Measurements from ENCODE around the gene CFAP68. TPM values are rescaled to one million over a fixed set of nuclear protein-coding genes. Genes with fewer than 3 reads are reported as not detected.

Gene CFAP68
- total and polyA plus RNA-seq, 2 of the 8 experiments (the other 6 are each of a cell fraction or from before 2014, with no cell fraction given) = 21.4 to 43.1 TPM

DNA sequence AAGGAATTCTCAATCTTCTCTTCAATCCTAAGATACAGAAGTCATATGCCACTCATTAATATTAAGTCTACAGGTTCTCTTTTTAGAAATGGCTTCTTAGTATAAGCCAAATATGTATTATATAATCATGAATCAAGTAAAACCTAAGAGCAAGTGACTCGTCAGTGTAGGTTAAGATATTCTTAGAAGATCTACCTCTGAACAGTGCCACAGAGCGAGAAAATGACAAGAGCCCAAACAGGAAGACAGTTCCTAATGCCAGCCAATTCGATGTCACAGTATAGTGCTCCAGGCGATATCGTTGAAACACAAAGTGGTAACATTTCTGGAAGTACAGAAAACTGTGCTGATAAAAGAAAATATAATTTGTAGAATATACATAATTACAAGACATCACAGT is 41.3 kb upstream of the CFAP68 start (continued):
- TF ChIP-seq, protein P1, sequence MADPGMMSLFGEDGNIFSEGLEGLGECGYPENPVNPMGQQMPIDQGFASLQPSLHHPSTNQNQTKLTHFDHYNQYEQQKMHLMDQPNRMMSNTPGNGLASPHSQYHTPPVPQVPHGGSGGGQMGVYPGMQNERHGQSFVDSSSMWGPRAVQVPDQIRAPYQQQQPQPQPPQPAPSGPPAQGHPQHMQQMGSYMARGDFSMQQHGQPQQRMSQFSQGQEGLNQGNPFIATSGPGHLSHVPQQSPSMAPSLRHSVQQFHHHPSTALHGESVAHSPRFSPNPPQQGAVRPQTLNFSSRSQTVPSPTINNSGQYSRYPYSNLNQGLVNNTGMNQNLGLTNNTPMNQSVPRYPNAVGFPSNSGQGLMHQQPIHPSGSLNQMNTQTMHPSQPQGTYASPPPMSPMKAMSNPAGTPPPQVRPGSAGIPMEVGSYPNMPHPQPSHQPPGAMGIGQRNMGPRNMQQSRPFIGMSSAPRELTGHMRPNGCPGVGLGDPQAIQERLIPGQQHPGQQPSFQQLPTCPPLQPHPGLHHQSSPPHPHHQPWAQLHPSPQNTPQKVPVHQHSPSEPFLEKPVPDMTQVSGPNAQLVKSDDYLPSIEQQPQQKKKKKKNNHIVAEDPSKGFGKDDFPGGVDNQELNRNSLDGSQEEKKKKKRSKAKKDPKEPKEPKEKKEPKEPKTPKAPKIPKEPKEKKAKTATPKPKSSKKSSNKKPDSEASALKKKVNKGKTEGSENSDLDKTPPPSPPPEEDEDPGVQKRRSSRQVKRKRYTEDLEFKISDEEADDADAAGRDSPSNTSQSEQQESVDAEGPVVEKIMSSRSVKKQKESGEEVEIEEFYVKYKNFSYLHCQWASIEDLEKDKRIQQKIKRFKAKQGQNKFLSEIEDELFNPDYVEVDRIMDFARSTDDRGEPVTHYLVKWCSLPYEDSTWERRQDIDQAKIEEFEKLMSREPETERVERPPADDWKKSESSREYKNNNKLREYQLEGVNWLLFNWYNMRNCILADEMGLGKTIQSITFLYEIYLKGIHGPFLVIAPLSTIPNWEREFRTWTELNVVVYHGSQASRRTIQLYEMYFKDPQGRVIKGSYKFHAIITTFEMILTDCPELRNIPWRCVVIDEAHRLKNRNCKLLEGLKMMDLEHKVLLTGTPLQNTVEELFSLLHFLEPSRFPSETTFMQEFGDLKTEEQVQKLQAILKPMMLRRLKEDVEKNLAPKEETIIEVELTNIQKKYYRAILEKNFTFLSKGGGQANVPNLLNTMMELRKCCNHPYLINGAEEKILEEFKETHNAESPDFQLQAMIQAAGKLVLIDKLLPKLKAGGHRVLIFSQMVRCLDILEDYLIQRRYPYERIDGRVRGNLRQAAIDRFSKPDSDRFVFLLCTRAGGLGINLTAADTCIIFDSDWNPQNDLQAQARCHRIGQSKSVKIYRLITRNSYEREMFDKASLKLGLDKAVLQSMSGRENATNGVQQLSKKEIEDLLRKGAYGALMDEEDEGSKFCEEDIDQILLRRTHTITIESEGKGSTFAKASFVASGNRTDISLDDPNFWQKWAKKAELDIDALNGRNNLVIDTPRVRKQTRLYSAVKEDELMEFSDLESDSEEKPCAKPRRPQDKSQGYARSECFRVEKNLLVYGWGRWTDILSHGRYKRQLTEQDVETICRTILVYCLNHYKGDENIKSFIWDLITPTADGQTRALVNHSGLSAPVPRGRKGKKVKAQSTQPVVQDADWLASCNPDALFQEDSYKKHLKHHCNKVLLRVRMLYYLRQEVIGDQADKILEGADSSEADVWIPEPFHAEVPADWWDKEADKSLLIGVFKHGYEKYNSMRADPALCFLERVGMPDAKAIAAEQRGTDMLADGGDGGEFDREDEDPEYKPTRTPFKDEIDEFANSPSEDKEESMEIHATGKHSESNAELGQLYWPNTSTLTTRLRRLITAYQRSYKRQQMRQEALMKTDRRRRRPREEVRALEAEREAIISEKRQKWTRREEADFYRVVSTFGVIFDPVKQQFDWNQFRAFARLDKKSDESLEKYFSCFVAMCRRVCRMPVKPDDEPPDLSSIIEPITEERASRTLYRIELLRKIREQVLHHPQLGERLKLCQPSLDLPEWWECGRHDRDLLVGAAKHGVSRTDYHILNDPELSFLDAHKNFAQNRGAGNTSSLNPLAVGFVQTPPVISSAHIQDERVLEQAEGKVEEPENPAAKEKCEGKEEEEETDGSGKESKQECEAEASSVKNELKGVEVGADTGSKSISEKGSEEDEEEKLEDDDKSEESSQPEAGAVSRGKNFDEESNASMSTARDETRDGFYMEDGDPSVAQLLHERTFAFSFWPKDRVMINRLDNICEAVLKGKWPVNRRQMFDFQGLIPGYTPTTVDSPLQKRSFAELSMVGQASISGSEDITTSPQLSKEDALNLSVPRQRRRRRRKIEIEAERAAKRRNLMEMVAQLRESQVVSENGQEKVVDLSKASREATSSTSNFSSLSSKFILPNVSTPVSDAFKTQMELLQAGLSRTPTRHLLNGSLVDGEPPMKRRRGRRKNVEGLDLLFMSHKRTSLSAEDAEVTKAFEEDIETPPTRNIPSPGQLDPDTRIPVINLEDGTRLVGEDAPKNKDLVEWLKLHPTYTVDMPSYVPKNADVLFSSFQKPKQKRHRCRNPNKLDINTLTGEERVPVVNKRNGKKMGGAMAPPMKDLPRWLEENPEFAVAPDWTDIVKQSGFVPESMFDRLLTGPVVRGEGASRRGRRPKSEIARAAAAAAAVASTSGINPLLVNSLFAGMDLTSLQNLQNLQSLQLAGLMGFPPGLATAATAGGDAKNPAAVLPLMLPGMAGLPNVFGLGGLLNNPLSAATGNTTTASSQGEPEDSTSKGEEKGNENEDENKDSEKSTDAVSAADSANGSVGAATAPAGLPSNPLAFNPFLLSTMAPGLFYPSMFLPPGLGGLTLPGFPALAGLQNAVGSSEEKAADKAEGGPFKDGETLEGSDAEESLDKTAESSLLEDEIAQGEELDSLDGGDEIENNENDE (IDR thresholded peaks at IDR 0.05; ENCODE audit: insufficient replicate concordance, low read length) = no peak
- TF ChIP-seq EGR1 (IDR thresholded peaks at IDR 0.05; ENCODE audit: borderline replicate concordance, low read depth, low read length) = no peak
- TF ChIP-seq GABPA (IDR thresholded peaks at IDR 0.05; ENCODE audit: borderline replicate concordance, insufficient read depth, low read length) = no peak
- no peak for TF ChIP-seq PHF8 (conservative IDR thresholded peaks at IDR 0.05; ENCODE audit: low read depth, low read length)
- no peak for TF ChIP-seq HDAC6 (IDR thresholded peaks at IDR 0.05; ENCODE audit: low read depth, low read length)
- TF ChIP-seq TEAD4 (IDR thresholded peaks at IDR 0.05; ENCODE audit: low read depth, low read length) = no peak
- no peak for TF ChIP-seq CHD1 (IDR thresholded peaks at IDR 0.05; ENCODE audit: low read depth, low read length)
- TF ChIP-seq CREB1 (IDR thresholded peaks at IDR 0.05) = no peak
